HepG2 (cell line): Measurements from ENCODE around the gene LPXN. TPM values are rescaled to one million over a fixed set of nuclear protein-coding genes. Genes with fewer than 3 reads are reported as not detected.

Experiments
- ATAC-seq: fragments of 200-7000 bp; cut with Tn5 transposase; 3 replicates; pipeline ENCODE4 v1.9.1; 2020; ENCODE audit warnings: mild to moderate bottlenecking, moderate library complexity
- BruUV-seq: library from RNA; stranded (reverse); fragments of 400-500 nt; replicated peaks from 2 replicates; lab custom pipeline; 2021; lab: Mats Ljungman, UMichigan
- CTCF ChIA-PET: fragments of 300-600 bp; formaldehyde crosslinking; extraction: SDS; loops from one replicate; lab custom pipeline; 2021; ENCODE audit warnings: low total read pairs, inconsistent platforms, low intra/inter-chr PET ratio; lab: Yijun Ruan, JAX
- POLR2A ChIA-PET: fragments of 350-600 bp; sonication (Branson Sonifier 250); formaldehyde crosslinking; loops from one replicate; lab custom pipeline; 2020; ENCODE audit warnings: antibody characterized with exemption, inconsistent platforms; lab: Yijun Ruan, JAX
- DNase-seq: peaks from one replicate; pipeline ENCODE4 v3.0.0-alpha.2; 2015; ENCODE audit warnings: low spot score
- FAIRE-seq: peaks from 3 replicates; lab custom pipeline; 2011; peaks lifted over from hg19 to GRCh38; lab: Jason Lieb, UNC
- H2AFZ ChIP-seq: one replicate; pipeline ENCODE4 v1.6.1; 2011; ENCODE audit warnings: low read length, inconsistent platforms
- H3K27ac ChIP-seq: fragments of 300-600 bp; 3 replicates; pipeline ENCODE4 v1.8.0; 2011; ENCODE audit warnings: mixed run types, mild to moderate bottlenecking, mixed read lengths, low read length, inconsistent platforms; ENCODE audit not compliant: insufficient read depth; ENCODE audit errors: extremely low read length
- H3K27me3 ChIP-seq, 2 experiments: fragments of 200-600 bp in 1 of 2; 2 replicates in 1 of 2; 3 replicates in 1 of 2; pipeline versions ENCODE4 v1.6.0 to v1.8.0; 2011; ENCODE audit warnings: low read length in 2 of 2, mild to moderate bottlenecking in 2 of 2, moderate library complexity in 2 of 2, inconsistent platforms in 1 of 2; ENCODE audit not compliant: insufficient read depth in 2 of 2, control insufficient read depth in 1 of 2
- H3K36me3 ChIP-seq, 2 experiments: fragments of 200-600 bp in 1 of 2; replicated peaks in 1 of 2; 2 replicates in 1 of 2; 3 replicates in 1 of 2; pipeline versions ENCODE4 v1.5.1 to v1.8.0; 2011; ENCODE audit warnings: low read length in 2 of 2, inconsistent platforms in 1 of 2; ENCODE audit not compliant: insufficient read depth in 2 of 2, control insufficient read depth in 1 of 2
- H3K4me1 ChIP-seq: 2 replicates; pipeline ENCODE4 v1.5.1; 2012; ENCODE audit warnings: low read length, inconsistent platforms; ENCODE audit not compliant: insufficient read depth
- H3K4me2 ChIP-seq: 2 replicates; pipeline ENCODE4 v1.6.0; 2011; ENCODE audit warnings: low read depth, low read length, inconsistent platforms
- H3K4me3 ChIP-seq, 3 experiments: fragments of 200-600 bp in 1 of 3; sonication (generic), shearing (Covaris generic) in 1 of 3; replicated peaks in 1 of 3; 2 replicates each; pipeline ENCODE4 v1.5.1; 2011 to 2016; ENCODE audit warnings: low read length in 3 of 3, inconsistent platforms in 2 of 3, low read depth in 2 of 3, mild to moderate bottlenecking in 2 of 3, control low read depth in 1 of 3, mixed read lengths in 1 of 3; ENCODE audit not compliant: insufficient read depth in 1 of 3
- H3K79me2 ChIP-seq: one replicate; pipeline ENCODE4 v1.6.1; 2011; ENCODE audit warnings: low read length, inconsistent platforms; ENCODE audit not compliant: insufficient read depth
- H3K9ac ChIP-seq: 2 replicates; pipeline ENCODE4 v1.6.0; 2011; ENCODE audit warnings: mild to moderate bottlenecking, low read depth, low read length, inconsistent platforms; ENCODE audit not compliant: insufficient read depth
- H3K9me3 ChIP-seq: 2 replicates; pipeline ENCODE4 v1.5.1; 2012; ENCODE audit warnings: mild to moderate bottlenecking, low read length
- H4K20me1 ChIP-seq: 2 replicates; pipeline ENCODE4 v1.6.0; 2011; ENCODE audit warnings: inconsistent platforms, mild to moderate bottlenecking, low read length, moderate library complexity; ENCODE audit not compliant: insufficient read depth
- HNF4A ChIP-seq: sonication (generic); formaldehyde crosslinking; IDR thresholded peaks from 2 replicates; pipeline ENCODE4 v1.4.0; 2020; ENCODE audit warnings: missing genetic modification reagents
- MYNN ChIP-seq: sonication (generic); formaldehyde crosslinking; IDR thresholded peaks from 2 replicates; pipeline ENCODE4 v1.4.0; 2020; ENCODE audit warnings: mild to moderate bottlenecking, low read depth, missing genetic modification reagents
- NR2F1 ChIP-seq, 2 experiments: fragments of 450-650 bp in 1 of 2; formaldehyde crosslinking in 1 of 2; IDR thresholded peaks; 2 replicates each; pipeline versions ENCODE4 v1.5.0 to v1.6.1; 2016 to 2020; ENCODE audit warnings: mild to moderate bottlenecking in 1 of 2, missing compliant biosample characterization in 1 of 2, missing genetic modification reagents in 1 of 2, moderate library complexity in 1 of 2
- PHF8 ChIP-seq: sonication (generic); formaldehyde crosslinking; IDR thresholded peaks from 2 replicates; pipeline ENCODE4 v1.5.0; 2020; ENCODE audit warnings: missing genetic modification reagents
- RBFOX2 ChIP-seq: fragments of 200-400 bp; formaldehyde crosslinking; IDR thresholded peaks from 2 replicates; pipeline ENCODE4 v1.6.1; 2017; ENCODE audit warnings: low read depth, mild to moderate bottlenecking, low read length
- SMARCC2 ChIP-seq: fragments of 450-650 bp; IDR thresholded peaks from 2 replicates; pipeline ENCODE4 v1.6.1; 2017; ENCODE audit warnings: antibody characterized with exemption, mild to moderate bottlenecking
- TFDP1 ChIP-seq: IDR thresholded peaks from 2 replicates; pipeline ENCODE4 v1.6.1; 2016; ENCODE audit warnings: missing compliant biosample characterization, missing genetic modification reagents, borderline replicate concordance
- ZNF317 ChIP-seq: sonication (generic); formaldehyde crosslinking; IDR thresholded peaks from 2 replicates; pipeline ENCODE4 v1.5.0; 2020; ENCODE audit warnings: mild to moderate bottlenecking, missing genetic modification reagents
- WGBS: methylation state at CpG from one replicate; pipeline ENCODE4 v1.1.6; 2017; ENCODE audit warnings: low lambda C conversion rate; 5-methylcytosine and 5-hydroxymethylcytosine counted together
- in situ Hi-C: cut with HindIII; loops from 2 replicates; pipeline ENCODE4 v1.10.0; 2017; ENCODE audit warnings: low pct_unique_long_range_greater_than_20kb; ENCODE audit not compliant: extremely low pct_ligation_motif_present
- intact Hi-C: fragments of 100-400 bp; cut with micrococcal nuclease; formaldehyde crosslinking; loops from one replicate; pipeline ENCODE4 v1.10.0; 2022; ENCODE audit not compliant: unreplicated experiment
- polyA plus RNA-seq, 8 experiments: library from polyadenylated mRNA; depleted of rRNA in 3 of 8; stranded (reverse) in 7 of 8; unstranded in 1 of 8; fragments of >200 nt; fragmentation: Illumina TruSeq in 4 of 8; extraction: Trizol in 4 of 8; gene quantifications; 2 replicates each; pipeline versions ENCODE4 v1.2.1 to v1.2.3, GENCODE V29; 2011 to 2016; ENCODE audit warnings: low read depth in 4 of 8, missing spikeins in 1 of 8, mixed read lengths in 1 of 8; ENCODE audit not compliant: insufficient read depth in 1 of 8
- total RNA-seq, 5 experiments: library from RNA; depleted of rRNA; stranded (reverse); fragments of >200 nt; fragmentation: Illumina TruSeq; extraction: Trizol; gene quantifications; 2 replicates each; pipeline ENCODE4 v1.2.3, GENCODE V29; 2016; ENCODE audit warnings: low read depth in 1 of 5
- TF ChIP-seq, protein P1 (sequence below): sonication (generic); formaldehyde crosslinking; IDR thresholded peaks from 2 replicates; pipeline ENCODE4; 2020; ENCODE audit warnings: missing genetic modification reagents, mild to moderate bottlenecking, borderline replicate concordance

The LPXN gene
- total and polyA plus RNA-seq, 2 of the 13 experiments (the other 11 are each of a cell fraction or from before 2014, with no cell fraction given), result 1.7 to 3.5 TPM

GRCh38 chr11:58582437-58582836 lies 6.8 kb upstream of the LPXN start:
- in situ Hi-C loops (loop anchor here (10.0 kb wide), 1 partner anchor 202 kb away; no protein-coding TSS in a partner anchor), intact Hi-C loops (no loop called here)
- Histone ChIP-seq H3K9ac (no peak overlapping the region), H2AFZ (no peak overlapping the region), H3K27me3 (no peaks in the 10 kb centered on the region), H3K4me1 (peaks cover 69% of the 10 kb centered on the region), H3K4me3 (peak overlapping the region in 2 of 3 experiments; percentile 9 to 41; a peak in 2 of 6 replicates), H3K36me3 (peaks cover 2 to 17% of the 10 kb centered on the region in 2 experiments), H3K27ac (peak overlapping the region; percentile 27), H3K4me2 (peak overlapping the region; percentile 92), H3K9me3 (no peaks in the 10 kb centered on the region), H4K20me1 (peaks cover 31% of the 10 kb centered on the region), H3K79me2 (peaks cover 82% of the 10 kb centered on the region)
- FAIRE-seq (no peak), ATAC-seq (no peak), DNase-seq (no peak)
- TF ChIP-seq ZNF317 (CRISPR knock-in tag) (peak; percentile 71; the same call in 1 of the 2 replicates), RBFOX2 (0 out of 2 replicates have a peak, but pooled peaks have one; percentile 19), NR2F1 (CRISPR knock-in tag; IDR thresholded peaks at IDR 0.05) (0 out of 4 replicates have a peak, but pooled peaks of 1 of the 2 experiments have one; percentile 26), HNF4A (CRISPR knock-in tag) (peak; percentile 42; the same call in 1 of the 2 replicates), MYNN (CRISPR knock-in tag) (no peak), TFDP1 (no peak)
- ChIA-PET POLR2A (no interaction called here), CTCF (no interaction called here)
- no TSS peak for BruUV-seq
- 83% methylated on average over 1 of the region's 1 CpG for WGBS

GRCh38 chr11:58580311-58580710 lies 4.7 kb upstream of the LPXN start:
- POLR2A ChIA-PET, result no interaction called here
- peaks cover 31% of the 10 kb centered on the region for H4K20me1 ChIP-seq
- no peaks in the 10 kb centered on the region for H3K27me3 ChIP-seq
- intact Hi-C loops, result no loop called here
- TF ChIP-seq SMARCC2, result no peak
- TF ChIP-seq, protein P1, sequence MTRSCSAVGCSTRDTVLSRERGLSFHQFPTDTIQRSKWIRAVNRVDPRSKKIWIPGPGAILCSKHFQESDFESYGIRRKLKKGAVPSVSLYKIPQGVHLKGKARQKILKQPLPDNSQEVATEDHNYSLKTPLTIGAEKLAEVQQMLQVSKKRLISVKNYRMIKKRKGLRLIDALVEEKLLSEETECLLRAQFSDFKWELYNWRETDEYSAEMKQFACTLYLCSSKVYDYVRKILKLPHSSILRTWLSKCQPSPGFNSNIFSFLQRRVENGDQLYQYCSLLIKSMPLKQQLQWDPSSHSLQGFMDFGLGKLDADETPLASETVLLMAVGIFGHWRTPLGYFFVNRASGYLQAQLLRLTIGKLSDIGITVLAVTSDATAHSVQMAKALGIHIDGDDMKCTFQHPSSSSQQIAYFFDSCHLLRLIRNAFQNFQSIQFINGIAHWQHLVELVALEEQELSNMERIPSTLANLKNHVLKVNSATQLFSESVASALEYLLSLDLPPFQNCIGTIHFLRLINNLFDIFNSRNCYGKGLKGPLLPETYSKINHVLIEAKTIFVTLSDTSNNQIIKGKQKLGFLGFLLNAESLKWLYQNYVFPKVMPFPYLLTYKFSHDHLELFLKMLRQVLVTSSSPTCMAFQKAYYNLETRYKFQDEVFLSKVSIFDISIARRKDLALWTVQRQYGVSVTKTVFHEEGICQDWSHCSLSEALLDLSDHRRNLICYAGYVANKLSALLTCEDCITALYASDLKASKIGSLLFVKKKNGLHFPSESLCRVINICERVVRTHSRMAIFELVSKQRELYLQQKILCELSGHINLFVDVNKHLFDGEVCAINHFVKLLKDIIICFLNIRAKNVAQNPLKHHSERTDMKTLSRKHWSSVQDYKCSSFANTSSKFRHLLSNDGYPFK (CRISPR knock-in tag), result no peak
- no peak for TF ChIP-seq PHF8
- TF ChIP-seq, all 625 proteins: peak for 0
- Histone ChIP-seq H2AFZ (no peak overlapping the region), H3K4me2 (peak overlapping the region; percentile 92), H3K79me2 (peaks cover 64% of the 10 kb centered on the region), H3K36me3 (peaks cover 1 to 4% of the 10 kb centered on the region in 2 experiments), H3K9me3 (no peaks in the 10 kb centered on the region), H3K27ac (peak overlapping the region; percentile 99), H3K4me3 (peak overlapping the region; percentile 82 to 94 (median 84); a peak in 5 of 6 replicates), H3K9ac (peak overlapping the region; percentile 100), H3K4me1 (peaks cover 66% of the 10 kb centered on the region)
- no peak for ATAC-seq
- no peak for FAIRE-seq
- no peak for DNase-seq
- BruUV-seq, result TSS peak; percentile 48
- in situ Hi-C loops, result loop anchor here (10.0 kb wide), 1 partner anchor 204 kb away; no protein-coding TSS in a partner anchor
- 10% methylated on average over 2 of the region's 2 CpGs for WGBS
- CTCF ChIA-PET, result no interaction called here
